Sigmoid colon (tissue), 4 donors: ENCODE results near the gene NCOA7.

Experiments
- CTCF ChIP-seq, 4 experiments: fragments of 450-650 bp in 3 of 4; fragments of 200-600 bp in 1 of 4; IDR thresholded peaks; one replicate each; pipeline ENCODE4 v1.5.1; 2016 to 2019; ENCODE audit warnings: antibody characterized with exemption in 4 of 4, mild to moderate bottlenecking in 3 of 4, moderate library complexity in 2 of 4
- EP300 ChIP-seq, 4 donors: sonication (generic); formaldehyde crosslinking; IDR thresholded peaks; one replicate each; pipeline ENCODE4 v1.6.1; 2017; ENCODE audit warnings: antibody characterized with exemption in 4 of 4
- POLR2A ChIP-seq, 2 donors: fragments of 450-650 bp; IDR thresholded peaks; one replicate each; pipeline ENCODE4 v1.6.1; 2016; ENCODE audit warnings: antibody characterized with exemption in 2 of 2, mild to moderate bottlenecking in 2 of 2, moderate library complexity in 2 of 2

- TF ChIP-seq CTCF (IDR thresholded peaks at IDR 0.05): peak; percentile 95 to 98 (median 96)
- peak; percentile 49 to 54 for TF ChIP-seq POLR2A (IDR thresholded peaks at IDR 0.05)
- peak in 1 of 4 donors; percentile 57 for TF ChIP-seq EP300 (IDR thresholded peaks at IDR 0.05)
Measured at GRCh38 chr6:125956506-125957390, 166.0 kb downstream of the NCOA7 start, which contains the start of gene HINT3.
